ENCODE measurements around the gene ACVR1C. TPM values are rescaled to one million over a fixed set of nuclear protein-coding genes. Genes with fewer than 3 reads are reported as not detected.

Gene ACVR1C
- under 0.01 and 0.37 TPM in 2 replicates for total RNA-seq

GRCh38 chr2:157628477-157629415, at the start of gene ACVR1C:
TSS of gene ACVR1C (minus strand) at chr2:157628864. CDS start at chr2:157628644, 220 bp downstream.

Other genes with a start within 250 kb of the ACVR1C start
- 0.30 TPM in 1 of 2 replicates, not detected in the other for gene CYTIP, start 184.8 kb downstream of the ACVR1C start, total RNA-seq
- 36.8 and 43.5 TPM in 2 replicates for gene ACVR1, start 247.5 kb upstream of the ACVR1C start, total RNA-seq